AG20443 (cell line): ENCODE data around the gene CD2AP.
"Not testable (repeated sequence)": the region's sequence is repeated elsewhere in the genome, so short reads cannot be mapped to it uniquely, and the experiment has no call there.

Experiments used
- DNase-seq: peaks from one replicate; pipeline ENCODE4 v3.0.0; 2012; ENCODE audit warnings: low spot score, mixed read lengths

Gene CD2AP

DNA sequence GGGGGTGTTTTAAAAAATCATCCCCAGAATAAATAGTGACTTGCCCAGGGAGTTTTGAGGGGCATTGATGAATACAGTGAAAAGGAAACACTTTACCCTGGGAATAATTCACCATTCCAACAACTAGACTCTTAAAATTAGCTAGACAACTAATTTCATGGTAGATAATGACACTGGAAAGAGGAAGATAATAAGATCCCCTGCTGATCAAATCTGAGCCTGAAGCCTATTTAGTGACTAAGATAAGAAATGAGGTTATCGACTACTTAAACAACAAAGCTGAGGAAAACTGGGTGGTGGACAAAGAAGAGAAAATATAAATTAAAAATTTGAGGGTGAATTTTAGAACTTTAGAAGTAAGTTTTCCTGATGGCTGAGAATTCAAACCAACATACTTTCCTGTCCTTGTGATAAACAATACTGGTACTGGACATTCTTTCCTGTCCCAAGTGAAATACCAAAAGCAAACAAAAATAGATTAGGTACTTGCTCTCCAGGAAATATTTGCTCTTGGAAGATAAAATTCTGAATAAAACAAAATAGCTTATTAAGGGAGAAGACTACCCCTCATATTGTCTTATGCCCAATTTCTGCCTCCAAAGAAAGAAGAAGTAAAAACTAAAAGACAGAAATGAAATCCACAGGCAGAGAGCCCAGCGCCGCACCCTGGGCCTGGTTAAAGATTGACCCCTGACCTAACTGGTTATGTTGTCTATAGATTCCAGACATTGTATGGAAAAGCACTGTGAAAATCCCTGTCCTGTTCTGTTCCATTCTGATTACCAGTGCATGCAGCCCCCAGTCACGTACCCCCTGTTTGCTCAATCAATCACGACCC, 156.8 kb downstream of the CD2AP start:
- no peak for DNase-seq

DNA sequence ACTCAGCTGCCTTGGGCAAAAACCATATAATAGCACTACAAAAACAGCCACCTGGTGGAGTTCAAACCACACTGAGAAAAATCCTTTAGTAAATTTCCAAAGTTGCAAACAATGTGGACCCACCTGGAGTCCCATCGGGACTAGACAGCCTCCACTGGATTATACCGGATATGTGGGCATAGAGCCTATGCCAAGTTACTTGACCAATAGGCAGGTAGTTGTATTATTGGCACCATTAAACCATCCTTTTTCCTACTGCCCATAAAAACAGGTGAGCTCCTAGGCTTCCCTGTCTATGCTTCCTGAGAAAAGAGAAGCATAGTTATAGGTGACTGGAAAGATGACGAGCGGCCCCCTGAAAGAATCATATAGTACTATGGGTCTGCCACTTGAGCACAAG, 169.1 kb downstream of the CD2AP start:
- DNase-seq: no peak

DNA sequence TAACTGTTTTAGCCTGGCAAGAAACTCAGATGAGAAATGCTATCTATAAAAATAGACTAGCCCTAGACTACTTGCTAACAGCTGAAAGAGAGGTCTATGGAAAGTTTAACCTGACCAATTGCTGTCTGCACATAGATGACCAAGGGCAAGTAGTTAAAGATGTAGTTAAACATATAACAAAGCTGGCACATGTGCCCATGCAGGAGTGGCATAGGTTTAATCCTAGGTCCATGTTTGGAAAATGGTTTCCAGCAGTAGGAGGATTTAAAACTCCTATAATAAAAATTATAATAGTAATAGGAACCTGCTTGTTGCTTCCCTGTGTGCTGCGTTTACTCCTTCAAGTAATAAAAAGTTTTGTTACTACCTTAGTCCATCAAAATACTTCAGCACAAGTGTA, 169.6 kb downstream of the CD2AP start:
- DNase-seq: no peak

- DNase-seq: not testable (repeated sequence)
Observed at GRCh38 chr6:47647626-47648025, 170.0 kb downstream of the CD2AP start.

GRCh38 chr6:47648031-47648430, 170.4 kb downstream of the CD2AP start:
- no peak for DNase-seq

- DNase-seq: no peak
Observed at GRCh38 chr6:47650553-47651432, 173.2 kb downstream of the CD2AP start.

DNA sequence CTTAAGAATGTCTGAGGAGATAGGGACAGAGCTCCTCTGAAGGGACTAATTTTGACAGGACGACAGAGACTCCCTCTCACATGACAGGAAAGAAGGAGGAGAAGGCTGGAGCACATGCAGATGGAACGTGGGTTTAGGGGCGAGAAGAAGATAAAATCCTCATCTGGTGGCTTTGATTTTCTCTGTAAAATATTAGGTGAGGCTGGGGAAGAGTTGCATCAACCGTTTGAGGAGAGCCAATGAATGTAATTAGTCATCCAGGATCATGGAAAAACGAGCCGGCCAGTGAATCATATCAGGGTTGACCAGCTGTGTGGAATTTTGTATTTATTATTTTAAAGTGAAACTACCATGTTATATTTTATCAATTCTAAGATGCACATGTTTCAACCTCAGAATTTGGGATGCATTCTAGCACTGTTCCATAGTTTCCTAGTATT, 173.9 kb downstream of the CD2AP start:
- DNase-seq: peak; percentile 72

DNA sequence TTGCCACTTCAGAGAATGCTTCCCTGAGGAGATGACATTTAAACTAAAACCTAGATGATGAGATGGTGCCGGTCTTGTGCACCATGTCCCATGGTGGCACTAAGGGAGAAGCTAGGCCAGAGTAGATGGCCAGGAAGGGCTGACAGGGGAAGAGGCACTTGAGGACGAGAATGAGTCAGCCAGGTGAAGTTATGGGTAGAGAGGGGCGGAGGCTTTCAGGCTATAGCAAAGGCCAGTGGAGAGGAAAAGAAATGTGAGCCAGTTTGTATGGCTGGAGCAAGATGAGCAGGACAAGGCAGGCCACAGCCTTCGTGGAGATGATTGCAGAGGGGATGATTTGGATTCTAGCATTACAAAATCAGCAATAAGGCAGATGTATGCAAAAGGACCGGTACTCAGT, 176.1 kb downstream of the CD2AP start:
- no peak for DNase-seq

GRCh38 chr6:47654255-47654654, 176.7 kb downstream of the CD2AP start:
- peak; percentile 31 for DNase-seq

DNA sequence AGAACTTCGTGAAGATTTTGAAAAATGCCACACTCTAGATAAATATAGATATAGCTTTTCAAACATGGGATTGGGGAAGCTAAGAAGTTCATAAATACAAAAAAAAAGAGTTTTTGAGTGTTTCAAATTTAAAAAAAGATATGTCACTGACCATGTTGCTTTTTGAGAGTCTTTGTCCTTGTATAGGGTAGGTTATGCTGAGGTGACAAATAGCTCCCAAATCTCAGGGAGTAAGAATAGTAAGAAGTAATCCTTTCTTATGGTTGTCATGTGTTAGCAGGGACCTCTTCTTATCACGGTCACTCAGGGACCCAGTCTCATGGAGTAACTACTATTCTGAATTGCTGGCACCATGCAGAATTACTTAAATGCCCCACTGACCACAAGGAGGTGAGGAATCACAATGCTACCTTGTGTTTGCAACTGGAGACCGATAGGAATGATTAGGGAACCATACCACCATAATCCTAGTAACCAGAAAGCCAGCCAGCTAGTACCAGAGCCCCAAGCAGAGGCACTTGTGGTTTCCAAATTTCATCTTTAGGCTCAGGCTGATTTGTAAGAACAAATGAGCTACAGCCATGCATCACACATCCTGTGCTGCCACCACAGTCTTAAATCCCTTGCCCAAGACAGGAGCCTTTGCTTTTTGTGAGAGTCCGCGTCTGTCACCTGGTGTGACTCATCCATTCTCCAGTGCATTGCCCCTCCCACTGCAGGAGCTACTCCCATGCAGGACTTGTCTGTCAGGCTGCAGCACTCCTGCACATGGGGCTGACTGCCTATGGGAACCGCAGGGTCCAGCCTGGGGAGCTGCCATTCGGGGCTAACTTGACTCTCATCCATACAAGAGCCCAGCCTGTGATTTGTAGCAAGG, 178.4 kb downstream of the CD2AP start:
- DNase-seq: peak; percentile 28

DNA sequence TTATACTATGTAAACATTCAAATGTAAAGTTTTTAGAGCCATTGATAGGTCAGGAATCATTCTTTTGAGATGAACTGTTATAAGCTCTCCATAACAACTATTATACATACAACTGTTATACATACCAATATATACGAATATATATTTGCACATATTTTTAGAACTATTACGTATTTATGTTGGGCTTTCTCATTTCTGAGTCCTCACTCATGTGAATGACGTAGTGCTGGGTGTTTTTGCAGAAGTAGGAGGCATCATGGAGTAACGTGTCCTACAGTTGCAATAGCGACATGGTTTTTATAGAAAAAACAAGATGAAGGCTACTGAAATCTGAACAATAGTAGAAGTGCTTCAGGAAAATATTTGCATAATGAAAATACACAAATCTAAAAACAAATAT, 184.4 kb downstream of the CD2AP start:
- no peak for DNase-seq

DNA sequence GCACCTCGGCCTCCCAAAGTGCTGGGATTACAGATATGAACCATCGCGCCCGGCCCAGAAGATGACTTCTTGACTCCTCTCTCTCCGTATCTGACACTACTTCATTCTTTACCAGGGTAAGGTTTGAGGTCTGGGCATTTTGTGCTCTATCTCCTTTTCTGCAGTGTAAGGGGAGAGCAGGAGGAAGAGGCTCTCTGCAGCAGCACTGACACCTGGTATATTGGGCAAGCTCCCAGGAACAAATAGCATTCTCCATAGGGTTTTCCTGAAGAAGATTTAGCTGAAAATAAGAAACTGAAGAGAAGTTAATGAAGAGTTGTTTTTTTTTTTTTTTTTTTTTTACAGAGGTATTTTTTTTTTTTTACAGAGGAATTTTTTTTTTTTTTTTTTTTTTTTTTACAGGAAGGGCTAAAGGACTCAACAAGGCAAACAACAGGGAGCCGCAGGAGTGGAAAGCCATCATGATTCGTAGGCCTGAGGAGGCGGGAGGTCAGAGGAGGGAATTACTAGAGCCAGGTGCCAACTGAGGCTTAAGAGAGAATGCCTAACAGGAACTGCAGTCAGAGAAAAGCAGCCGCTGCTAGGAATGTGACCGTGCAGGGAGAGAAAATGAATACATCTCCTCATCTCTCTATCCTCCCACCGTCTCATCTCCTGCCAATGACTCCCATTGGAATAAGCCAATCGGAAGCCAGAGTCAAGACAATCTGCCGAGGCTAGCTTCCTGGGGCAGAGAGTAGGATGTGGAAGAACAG, 186.1 kb downstream of the CD2AP start:
- DNase-seq: no peak

DNA sequence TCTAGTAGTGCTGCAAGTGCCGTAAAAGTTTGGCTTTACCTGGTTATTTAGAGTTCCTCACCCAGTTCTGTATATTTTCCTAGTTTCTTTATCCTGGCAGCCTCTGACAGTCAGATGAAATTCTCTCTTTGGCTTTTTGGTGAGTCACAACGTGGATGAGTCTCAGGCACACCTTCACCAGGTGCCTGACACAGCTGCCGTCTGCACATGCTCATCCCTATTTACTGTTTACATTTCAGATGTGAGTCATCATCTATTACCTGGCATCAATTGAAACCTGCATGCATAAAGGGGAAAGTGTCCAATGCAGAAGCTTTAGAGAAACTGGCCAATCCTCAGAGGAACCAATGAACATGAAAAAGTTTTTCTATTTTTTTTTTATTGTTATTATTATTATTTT, 187.5 kb downstream of the CD2AP start:
- no peak for DNase-seq

DNA sequence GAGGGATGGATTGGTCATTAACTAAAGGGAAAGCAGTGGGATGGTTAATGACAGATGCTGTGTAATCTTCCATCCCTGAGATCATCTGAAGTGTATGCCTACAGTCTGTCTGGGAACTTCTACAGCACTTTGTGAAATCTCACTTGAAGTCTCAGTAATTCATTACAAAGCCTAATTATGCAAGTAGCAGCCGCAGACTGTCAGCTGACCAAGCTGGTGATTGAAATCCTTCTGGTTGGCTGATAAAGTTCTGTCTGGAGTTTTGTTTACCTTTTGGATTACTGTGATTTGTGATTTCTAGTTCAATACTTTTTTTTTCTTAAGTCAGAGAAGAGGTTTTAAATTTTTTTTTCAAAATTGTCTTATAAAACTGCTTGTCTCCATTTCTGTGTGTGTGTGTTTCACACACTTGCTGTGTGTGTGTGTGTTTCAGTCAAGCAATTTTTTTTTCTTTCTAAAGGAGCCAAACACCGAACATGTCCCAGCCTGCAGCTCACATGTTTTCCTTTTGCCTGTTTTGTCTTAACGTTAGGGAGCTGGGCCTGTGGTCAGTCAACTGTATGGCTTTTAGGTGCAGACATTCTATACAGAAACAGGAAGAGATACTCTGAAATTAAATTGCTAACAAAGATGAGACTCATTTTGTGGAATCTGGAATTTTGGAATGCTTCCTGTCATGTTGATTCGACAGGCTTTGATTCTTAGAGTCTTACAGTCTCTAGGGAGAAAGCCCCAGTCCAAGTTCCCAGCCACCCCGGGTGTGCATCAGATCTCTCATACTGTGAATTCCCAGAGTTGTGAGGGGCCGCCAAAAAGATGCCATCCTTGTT, 192.3 kb downstream of the CD2AP start:
- DNase-seq: no peak

DNA sequence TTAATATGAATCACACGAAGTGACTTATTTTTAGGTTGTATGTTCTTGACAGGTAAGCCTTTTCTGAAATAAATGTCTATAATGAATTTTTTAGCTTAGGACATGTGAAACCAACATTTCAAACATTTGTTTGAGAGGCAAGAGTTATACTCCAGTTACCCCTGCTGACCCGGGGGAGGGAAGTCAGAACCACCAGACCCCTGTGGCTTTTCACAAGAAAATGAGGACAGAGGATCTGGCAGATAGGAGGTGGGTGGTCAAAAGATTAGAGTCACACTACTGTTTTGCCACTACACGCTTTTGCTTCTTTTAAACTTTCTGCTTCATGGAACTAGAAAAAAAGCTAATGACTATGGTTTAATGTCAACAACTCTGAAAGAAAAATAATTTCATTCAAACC, 193.3 kb downstream of the CD2AP start:
- DNase-seq: no peak

DNA sequence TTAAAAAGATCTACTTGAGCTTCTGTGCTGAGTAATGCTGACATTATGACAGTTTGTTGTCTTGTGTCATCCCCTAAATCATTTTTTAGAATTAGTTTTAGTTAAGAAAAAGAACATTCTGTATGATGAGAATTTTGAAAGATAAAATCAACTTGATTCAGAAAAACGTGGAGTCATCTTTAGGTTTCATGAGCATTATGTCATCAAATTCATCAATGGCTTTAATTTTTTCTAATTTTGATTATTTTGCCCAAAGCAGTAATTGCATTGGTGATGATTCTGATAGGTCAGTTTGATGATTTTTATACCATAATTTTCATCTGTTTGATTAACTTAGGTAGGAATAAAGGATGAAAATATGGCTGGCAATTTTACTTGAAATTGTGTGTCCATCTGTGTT, 194.2 kb downstream of the CD2AP start:
- no peak for DNase-seq

DNA sequence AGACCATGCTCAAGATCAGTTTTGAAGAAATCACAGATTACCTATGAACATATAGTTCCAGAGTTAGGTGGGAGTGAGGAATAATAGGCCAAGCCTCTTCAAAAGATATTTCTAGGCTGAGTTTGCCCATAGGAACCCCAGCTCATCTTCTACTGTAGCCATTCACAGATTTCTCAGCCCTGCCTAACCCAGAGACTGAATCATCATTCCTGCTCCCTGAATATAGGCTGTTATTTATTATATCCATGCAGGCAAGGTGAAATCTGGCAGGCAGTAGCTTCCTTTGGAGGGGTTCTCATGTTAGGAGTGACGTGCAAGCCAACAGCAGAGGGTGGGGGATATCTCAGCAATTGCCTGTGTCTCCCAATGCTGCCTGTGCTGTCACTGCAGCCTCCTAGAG, 195.2 kb downstream of the CD2AP start:
- no peak for DNase-seq

GRCh38 chr6:47674673-47675072, 197.1 kb downstream of the CD2AP start:
- no peak for DNase-seq
